Stimulated activated CD4-positive, alpha-beta T cell treated with anti-CD3 and anti-CD28 coated beads, TNF-alpha, amount 100 ng/mL, for 4 hours (primary cell): ENCODE results near the gene MAGEA1.
"Not testable (repeated sequence)": the region's sequence is repeated elsewhere in the genome, so short reads cannot be mapped to it uniquely, and the experiment has no call there.

Source experiments
- DNase-seq, 3 experiments: peaks; one replicate each; pipeline ENCODE4 v3.0.0-alpha.2; 2020; ENCODE audit warnings: low read depth in 3 of 3

MAGEA1 gene, protein sequence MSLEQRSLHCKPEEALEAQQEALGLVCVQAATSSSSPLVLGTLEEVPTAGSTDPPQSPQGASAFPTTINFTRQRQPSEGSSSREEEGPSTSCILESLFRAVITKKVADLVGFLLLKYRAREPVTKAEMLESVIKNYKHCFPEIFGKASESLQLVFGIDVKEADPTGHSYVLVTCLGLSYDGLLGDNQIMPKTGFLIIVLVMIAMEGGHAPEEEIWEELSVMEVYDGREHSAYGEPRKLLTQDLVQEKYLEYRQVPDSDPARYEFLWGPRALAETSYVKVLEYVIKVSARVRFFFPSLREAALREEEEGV

DNA sequence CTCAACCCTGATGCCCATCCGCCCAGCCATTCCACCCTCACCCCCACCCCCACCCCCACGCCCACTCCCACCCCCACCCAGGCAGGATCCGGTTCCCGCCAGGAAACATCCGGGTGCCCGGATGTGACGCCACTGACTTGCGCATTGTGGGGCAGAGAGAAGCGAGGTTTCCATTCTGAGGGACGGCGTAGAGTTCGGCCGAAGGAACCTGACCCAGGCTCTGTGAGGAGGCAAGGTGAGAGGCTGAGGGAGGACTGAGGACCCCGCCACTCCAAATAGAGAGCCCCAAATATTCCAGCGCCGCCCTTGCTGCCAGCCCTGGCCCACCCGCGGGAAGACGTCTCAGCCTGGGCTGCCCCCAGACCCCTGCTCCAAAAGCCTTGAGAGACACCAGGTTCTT lies at the start of gene MAGEA1:
MAGEA1 (plus strand) TSS at position 154 of the 400 bp plus-strand sequence. CDS start 3,106 bp downstream, outside the sequence.
- DNase-seq = no peak

DNA sequence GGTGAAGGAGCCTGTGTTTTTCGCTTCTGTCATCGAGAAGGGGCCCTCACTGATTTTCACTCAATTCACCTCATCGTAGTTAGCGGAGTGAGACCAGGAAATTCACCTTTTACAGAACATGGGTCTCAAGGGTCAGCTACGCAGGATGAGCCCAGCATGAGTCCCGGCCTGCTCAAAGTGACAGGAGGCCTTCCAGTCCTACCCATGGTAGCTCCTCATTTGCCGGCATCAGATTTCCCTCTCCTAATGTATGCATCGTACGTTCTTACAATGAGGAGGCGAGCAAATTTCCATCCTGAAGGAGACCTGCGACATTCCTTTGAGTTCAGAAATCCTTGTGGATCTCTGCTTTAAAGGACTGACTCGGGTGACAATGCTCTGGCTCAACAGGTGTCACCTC lies 46.2 kb upstream of the MAGEA1 start:
- not testable (repeated sequence) for DNase-seq

DNA sequence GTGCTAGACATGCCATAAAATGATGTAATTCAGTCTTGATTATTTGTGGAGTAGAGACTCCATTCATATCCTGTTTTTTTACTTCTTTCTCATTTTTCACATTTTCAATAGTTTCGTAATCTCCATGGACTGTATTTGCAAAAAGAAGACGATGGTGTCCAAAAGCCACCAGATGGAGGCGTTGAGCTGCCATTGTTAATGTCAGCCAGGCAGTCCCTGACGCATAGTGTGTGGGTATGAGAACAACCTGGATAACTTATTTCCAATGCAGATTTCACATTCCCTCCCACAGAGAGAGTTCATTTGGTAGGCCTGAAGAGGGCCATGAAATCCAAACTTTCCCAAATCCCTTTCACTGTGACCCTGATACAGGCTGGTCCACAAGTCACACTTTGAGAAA lies 40.0 kb upstream of the MAGEA1 start:
- DNase-seq = not testable (repeated sequence)

DNA sequence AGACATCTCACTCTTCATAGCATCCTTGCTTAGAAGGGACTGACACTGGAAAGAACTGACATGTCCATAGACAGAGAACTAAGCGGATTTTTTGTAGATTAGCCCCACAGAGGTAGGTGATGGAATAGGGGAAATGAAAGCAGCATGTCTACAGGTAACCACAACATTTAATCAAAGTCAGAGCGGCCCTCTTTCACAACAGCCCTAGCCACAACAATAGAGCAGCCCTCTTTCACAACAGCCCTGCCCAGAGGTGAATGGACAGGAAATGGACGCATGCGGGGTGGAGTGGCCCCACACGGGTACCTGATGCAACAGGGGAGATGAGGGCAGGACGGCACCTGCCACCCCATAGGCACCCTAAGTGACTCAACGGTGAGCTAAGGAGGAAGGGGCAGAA lies 32.8 kb upstream of the MAGEA1 start:
- not testable (repeated sequence) for DNase-seq

DNA sequence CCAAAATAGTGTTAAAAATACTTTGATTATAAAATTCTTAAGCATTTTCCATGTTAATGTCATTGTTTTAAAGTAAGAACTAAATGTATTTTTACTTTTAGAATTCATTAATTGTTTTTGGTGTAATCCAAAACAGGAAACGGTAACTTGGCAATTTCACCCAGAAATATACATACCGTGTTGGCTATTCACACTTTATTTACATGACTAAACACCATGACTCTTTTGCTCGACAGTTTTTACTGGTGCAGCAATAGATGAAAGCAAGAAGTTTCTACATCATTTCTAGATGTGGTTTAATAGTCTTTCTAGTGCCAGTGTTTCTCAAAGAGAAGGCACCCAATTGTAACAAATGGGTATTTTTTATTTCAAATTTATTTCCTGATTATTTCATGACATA lies 25.6 kb upstream of the MAGEA1 start:
- DNase-seq = no peak

DNA sequence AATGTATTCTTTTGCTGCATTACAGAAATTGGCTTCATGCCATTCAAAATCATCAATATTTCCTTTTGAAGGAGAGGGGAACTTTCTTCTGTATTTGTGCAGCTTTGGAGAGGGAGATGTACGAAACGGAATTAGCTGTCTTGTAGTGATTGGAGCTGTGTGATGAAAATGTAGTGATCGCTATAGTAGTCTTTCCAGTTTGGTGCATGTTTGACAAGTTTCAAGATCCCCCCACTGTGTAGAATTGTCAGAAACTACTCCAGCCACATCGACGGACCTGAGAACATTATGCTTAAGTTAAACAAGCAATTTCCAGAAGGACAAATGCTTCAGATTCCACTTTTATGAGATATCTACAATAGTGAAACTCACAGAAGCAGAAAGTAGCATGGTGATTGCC lies 21.6 kb upstream of the MAGEA1 start:
- DNase-seq = no peak

DNA sequence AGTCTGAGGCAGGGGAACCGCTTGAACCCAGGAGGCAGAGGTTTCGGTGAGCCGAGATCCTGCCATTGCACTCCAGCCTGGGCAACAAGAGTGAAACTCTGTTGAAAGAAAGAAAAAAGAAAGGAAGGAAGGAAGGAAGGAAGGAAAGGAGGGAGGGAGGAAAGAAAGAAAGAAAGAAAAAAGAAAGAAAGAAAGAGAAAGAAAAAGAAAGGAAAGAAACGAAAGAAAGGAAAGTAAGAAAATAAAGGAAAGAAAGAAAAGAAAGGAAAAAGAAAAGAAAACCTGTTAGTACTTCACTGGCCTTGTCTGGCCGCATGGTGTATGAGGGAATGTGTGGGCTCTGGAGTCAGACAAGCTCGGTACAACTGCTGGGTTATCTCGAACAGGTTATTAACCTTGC lies 20.8 kb upstream of the MAGEA1 start:
- DNase-seq = no peak

DNA sequence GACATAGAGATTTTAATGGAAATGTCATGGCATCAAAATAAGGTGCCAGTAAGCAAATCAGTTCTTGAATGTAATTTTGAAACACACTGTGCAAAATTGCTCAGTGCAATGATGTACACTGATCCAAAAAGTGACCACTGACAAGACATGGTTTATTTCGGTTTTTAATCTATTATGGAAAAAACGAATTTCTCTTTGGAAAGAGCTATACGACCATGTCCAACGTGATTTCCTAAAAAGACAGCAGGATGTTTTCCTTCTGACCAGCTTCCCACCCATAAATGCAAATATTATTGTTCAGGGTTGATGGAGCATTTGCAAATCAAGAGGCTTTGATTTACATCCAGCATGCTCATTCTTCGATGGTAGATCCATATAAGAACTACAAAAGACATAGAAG lies 17.1 kb upstream of the MAGEA1 start:
- no peak for DNase-seq

DNA sequence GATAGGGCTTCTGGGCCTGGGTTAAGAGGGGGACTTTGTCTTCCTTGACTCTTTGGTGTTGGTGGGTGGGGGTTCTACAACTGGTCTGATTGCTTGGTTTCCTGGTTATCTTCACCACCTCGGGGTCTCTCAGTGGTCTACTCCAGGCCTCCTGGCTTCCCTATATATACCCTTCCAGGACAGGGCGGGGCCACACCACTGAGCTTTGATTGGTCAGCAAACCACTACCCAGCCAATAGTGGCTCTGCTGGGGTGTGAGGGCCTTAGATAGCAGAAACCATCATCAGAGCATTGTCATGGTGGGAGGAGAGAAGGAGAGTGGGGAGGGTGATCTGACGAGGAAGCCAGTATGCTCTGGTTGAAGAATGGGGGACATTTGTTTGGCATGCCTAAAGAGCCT lies 14.4 kb upstream of the MAGEA1 start:
- DNase-seq = no peak

DNA sequence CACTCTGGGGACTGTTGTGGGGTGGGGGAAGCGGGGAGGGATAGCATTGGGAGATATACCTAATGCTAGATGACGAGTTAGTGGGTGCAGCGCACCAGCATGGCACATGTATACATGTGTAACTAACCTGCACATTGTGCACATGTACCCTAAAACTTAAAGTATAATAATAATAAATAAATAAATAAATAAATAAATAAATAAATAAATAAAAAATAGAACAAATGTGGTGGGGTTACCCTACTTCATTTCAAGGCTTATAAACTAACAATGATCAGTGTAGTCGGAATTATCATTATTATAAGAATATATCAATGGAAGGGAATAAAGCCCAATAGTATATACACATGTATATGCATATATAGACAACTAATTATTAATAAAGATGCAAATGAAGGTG lies 10.7 kb upstream of the MAGEA1 start:
- not testable (repeated sequence) for DNase-seq

DNA sequence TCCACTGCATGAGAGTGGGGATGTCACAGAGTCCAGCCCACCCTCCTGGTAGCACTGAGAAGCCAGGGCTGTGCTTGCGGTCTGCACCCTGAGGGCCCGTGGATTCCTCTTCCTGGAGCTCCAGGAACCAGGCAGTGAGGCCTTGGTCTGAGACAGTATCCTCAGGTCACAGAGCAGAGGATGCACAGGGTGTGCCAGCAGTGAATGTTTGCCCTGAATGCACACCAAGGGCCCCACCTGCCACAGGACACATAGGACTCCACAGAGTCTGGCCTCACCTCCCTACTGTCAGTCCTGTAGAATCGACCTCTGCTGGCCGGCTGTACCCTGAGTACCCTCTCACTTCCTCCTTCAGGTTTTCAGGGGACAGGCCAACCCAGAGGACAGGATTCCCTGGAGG lies 2.7 kb downstream of the MAGEA1 start:
- DNase-seq = no peak

DNA sequence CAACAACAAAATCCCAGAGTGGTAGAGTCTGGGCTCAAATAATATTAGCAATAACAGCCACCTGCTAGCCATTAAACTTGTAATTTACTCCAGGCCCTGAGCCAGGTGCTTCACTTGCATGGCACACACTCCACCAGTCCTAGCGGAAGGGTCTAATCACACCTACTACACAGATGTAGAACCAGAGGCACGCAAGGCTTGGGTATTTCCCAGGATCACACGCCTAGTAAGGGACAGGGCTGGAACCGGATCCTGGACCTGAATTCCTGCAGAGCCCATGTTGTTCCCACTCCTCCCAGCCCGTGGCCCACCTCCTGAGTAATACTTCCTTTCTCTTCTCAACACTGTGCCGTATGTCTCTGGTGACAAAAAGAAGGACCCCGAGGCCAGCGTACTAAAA lies 5.7 kb downstream of the MAGEA1 start:
- DNase-seq = no peak

DNA sequence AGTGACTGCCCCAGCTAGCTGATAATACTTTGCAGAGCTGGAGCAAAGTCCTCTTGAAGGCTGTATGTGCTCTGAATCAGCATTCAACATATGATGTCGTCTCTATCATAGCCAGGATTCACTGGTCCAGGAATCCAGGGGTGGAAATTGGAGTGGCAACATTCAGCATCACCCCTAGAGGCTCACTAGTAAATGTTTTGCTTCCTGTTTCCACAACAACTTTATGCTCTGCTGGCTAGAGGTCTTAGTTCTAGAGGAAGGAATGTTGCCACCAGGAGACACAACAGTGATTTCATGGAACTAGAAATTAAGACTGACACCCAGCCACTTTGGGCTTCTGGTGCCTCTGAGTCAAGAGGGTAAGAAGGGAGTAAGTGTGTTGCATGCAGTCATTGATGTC lies 11.3 kb downstream of the MAGEA1 start:
- no peak for DNase-seq

DNA sequence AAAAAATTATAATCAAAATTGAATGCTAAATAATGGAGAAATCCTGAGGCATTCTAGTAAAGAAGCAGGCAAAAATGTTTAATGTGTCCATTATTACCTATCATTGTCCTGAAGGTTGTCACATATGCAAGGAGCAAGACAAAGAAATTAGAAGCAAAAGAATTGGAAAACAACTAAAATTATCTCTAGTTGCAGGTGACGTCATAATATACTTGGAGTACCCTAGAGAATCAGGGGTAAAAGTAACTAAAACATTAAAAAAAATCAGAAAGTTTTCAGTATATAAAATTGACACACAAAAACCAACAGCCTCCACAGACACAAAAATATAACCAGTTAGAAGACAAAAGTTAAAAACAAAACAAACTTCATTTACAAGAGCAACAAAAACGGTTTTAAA lies 21.4 kb downstream of the MAGEA1 start:
- no peak for DNase-seq

DNA sequence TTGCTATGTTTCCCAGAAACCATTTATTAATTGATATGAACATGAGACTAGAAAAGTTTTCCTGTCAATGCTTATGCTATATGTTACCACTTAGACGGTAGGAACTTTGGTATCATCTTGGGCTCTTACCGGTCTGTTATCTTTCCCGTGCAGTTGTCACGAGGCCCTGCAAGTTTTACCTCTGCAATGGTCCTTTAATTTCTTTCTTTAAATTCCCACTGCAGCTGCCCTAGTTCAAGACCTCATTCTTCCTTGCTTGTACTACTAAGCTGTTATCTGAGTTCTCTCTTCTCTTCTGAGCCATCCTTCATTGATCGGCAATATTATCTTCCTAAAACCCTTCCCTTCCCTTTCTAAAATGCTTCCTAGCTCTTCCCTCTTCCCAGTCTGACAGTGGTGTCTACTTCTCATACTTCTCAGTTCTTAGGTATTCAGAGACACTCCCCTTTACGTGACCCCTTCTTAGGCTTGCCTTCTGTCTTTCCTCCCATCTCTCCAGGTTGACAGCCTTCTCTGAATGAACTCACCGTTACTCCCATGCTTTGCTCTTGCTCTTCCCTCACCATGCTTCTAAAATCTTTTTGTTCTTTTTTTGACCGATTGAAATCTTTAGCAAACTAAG lies 27.5 kb downstream of the MAGEA1 start:
- DNase-seq = no peak

DNA sequence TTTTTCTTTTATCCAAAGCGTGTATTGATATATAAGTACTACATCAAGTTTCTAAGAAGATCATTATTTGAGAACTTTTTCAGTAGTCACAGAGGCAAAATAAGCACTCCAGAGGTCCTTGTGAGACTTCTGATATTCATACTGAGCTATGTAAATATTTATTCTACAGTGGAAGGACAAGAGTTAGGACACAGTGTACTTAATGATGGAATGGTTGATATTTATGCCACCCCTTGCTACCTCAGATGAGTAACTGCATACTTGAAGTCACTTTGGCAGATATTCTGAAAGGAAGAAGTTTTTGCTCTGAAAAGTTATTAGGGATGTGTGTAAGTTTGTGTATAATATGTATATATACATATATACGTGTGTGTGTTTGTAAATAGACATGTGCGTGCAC lies 30.3 kb downstream of the MAGEA1 start:
- DNase-seq = no peak

DNA sequence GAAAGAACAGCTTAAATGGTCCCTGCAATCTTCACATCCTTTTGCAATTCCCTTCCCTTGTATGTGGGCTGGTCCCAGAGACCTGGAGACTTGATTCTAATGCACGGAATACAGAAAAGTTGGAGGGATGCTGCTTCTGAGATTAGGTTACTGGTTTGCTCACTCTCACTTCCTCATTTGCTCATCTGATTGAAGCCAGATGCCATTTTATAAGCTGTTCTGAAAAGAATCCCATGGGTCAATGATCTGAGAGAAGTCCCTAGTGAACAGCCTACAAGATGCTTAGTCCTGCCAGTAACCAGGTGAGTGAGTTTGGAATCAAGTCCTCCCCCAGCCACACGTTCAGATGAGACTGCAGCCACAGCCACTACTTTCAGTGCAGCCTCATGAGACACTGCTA lies 35.9 kb downstream of the MAGEA1 start:
- DNase-seq = no peak

DNA sequence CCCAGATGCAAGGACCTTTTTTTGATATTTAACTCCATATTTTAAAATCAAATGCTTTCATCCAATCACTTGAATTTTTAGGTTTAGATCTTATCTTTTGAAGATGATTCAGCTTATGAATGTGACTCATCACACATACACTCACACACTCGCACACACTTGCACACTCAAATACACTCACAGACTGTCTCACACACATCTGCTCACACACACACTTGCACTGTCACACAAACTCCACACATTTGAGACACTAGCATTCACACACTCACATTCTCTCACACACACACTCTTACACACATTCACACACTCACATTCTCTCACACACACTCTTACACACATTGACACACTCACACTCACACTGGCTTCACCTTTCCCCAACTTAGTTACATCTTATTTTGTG lies 37.8 kb downstream of the MAGEA1 start:
- no peak for DNase-seq

DNA sequence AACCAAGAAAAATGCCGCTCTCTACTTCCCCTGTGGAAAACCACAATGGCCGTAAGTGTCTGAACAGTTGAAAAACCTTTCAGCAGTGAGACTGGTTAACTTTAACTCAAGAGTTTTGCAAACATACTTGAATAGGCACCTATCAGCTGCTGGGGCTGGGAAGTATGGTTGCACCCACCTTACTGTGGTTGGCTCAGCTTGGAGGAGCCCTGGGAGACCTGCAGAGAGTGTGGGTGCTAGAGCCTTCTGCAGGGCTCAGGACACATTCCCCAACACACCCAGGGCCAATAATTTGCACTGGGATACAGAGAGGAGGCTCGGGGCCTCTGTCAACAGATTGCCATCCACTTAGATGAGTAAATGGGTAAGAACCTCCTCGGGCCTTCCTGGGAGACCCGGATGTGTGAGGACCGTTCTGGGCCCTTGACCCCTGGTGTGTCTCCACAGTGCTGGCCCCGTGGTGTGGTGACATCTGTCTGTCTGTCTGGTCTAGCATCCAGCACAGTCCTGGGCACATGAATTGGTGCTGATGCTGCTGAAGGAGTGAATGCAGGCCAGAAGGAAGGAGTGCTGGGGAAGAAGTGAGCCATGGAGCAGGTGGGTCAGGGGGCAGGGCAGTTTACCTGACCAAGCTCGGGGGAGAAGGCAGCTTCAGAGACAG lies 46.5 kb downstream of the MAGEA1 start:
- no peak for DNase-seq

DNA sequence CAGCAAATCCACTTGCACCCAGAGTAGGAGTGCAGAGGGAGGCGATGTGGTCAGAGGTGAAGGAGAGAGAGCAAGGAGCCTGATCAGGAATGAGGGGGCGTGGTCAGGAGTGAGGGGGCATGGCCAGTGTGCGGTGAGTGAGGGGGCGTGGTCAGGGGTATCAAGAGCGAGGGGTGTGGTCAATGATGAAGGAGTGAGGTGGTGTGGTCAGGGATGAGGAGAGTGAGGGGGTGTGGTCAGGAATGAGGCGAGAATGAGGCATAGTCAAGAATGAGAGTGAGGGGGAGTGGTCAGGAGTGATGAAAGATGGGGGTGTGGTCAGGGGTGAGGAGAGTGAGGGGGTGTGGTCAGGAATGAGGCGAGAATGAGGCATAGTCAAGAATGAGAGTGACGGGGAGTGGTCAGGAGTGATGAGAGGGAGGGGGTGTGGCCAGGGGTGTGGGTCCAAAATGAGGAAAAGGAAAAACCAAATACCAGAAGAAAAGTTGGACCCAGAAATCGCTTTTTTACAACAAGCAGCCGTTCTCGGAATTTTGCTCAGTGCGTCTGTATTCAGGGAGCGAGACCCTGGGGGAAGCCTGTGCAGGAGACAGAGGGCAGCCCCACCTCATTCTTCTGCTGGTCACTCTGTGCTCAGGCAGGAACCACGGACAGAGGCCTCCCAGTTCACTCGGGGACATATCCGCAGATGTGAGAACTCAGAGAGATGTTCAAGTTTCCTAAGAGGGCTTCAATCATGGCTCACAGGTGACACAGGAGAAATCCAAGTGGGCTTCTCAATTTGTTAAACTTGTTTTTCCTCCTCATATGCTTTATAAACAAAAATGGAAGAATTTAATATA lies 47.5 kb downstream of the MAGEA1 start:
- DNase-seq = no peak
